ENCODE measurements around the gene ABCG8.

DNA sequence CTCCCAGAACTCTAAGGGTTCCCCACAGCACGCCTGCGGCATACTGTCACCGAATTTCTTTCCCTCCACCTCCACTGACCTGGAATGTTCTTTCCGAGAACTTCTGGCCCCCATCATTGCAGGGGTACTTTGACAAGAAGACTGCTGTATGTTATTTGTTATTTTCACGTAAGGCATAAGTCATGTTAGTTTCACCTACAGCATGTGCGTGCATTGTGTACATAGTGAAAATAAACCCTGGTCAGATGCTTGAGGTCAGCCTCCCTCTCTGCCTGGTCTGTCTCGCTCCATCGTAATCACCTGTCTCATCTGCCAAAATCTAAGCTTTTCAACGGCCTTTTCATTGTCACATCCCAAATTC is 4.1 kb downstream of the ABCG8 start:
- TF ChIP-seq EP300 (IDR thresholded peaks at IDR 0.05) = no peak
- no peak for TF ChIP-seq POLR2AphosphoS5 (IDR thresholded peaks at IDR 0.05)
- TF ChIP-seq, protein P1, sequence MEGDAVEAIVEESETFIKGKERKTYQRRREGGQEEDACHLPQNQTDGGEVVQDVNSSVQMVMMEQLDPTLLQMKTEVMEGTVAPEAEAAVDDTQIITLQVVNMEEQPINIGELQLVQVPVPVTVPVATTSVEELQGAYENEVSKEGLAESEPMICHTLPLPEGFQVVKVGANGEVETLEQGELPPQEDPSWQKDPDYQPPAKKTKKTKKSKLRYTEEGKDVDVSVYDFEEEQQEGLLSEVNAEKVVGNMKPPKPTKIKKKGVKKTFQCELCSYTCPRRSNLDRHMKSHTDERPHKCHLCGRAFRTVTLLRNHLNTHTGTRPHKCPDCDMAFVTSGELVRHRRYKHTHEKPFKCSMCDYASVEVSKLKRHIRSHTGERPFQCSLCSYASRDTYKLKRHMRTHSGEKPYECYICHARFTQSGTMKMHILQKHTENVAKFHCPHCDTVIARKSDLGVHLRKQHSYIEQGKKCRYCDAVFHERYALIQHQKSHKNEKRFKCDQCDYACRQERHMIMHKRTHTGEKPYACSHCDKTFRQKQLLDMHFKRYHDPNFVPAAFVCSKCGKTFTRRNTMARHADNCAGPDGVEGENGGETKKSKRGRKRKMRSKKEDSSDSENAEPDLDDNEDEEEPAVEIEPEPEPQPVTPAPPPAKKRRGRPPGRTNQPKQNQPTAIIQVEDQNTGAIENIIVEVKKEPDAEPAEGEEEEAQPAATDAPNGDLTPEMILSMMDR (IDR thresholded peaks at IDR 0.05) = no peak

Data from suprapubic skin (tissue), 4 donors.